Kidney epithelial cell (primary cell): ENCODE data around the gene ZNHIT6. TPM values are rescaled to one million over a fixed set of nuclear protein-coding genes. Genes with fewer than 3 reads are reported as not detected.

Experiments used
- DNase-seq: peaks from one replicate; pipeline ENCODE4 v3.0.0-alpha.2; 2010; ENCODE audit warnings: low read depth
- H3K27me3 ChIP-seq: 2 replicates; pipeline ENCODE4 v1.6.0; 2011; ENCODE audit warnings: low read length; ENCODE audit not compliant: control insufficient read depth, insufficient read depth
- H3K36me3 ChIP-seq: 2 replicates; pipeline ENCODE4 v1.5.1; 2011; ENCODE audit warnings: low read length; ENCODE audit not compliant: control insufficient read depth, insufficient read depth
- H3K4me3 ChIP-seq: 2 replicates; pipeline ENCODE4 v1.5.1; 2011; ENCODE audit warnings: low read depth, mild to moderate bottlenecking, control low read depth, low read length
- CTCF ChIP-seq: IDR thresholded peaks from 2 replicates; pipeline ENCODE4 v1.5.1; 2011; ENCODE audit warnings: mild to moderate bottlenecking, moderate library complexity, low read length, control low read depth, inconsistent platforms; ENCODE audit not compliant: insufficient read depth, poor library complexity, severe bottlenecking
- total RNA-seq: library from RNA; depleted of rRNA; stranded (reverse); fragments of >200 nt; gene quantifications from 2 replicates; pipeline ENCODE4 v1.2.3, GENCODE V29; 2015

Gene ZNHIT6
- total RNA-seq, 1 donor from 2014 or later, result 23.1 TPM

- no peaks in the 10 kb centered on the region for H3K36me3 ChIP-seq
- no peak overlapping the region for H3K4me3 ChIP-seq
- no peaks in the 10 kb centered on the region for H3K27me3 ChIP-seq
- DNase-seq, result no peak
- no peak for TF ChIP-seq CTCF
Measured at GRCh38 chr1:85606414-85606800, 101.8 kb downstream of the ZNHIT6 start.

- no peak for DNase-seq
- Histone ChIP-seq H3K36me3 (no peaks in the 10 kb centered on the region), H3K4me3 (no peak overlapping the region), H3K27me3 (no peaks in the 10 kb centered on the region)
- TF ChIP-seq CTCF, result no peak
Measured at GRCh38 chr1:85605484-85606413, 102.5 kb downstream of the ZNHIT6 start.

GRCh38 chr1:85604298-85604997, 103.8 kb downstream of the ZNHIT6 start:
- Histone ChIP-seq H3K27me3 (no peaks in the 10 kb centered on the region), H3K36me3 (no peaks in the 10 kb centered on the region), H3K4me3 (no peak overlapping the region)
- no peak for DNase-seq
- TF ChIP-seq CTCF, result no peak

GRCh38 chr1:85603086-85603880, 105.0 kb downstream of the ZNHIT6 start:
- no peaks in the 10 kb centered on the region for H3K27me3 ChIP-seq
- H3K4me3 ChIP-seq, result no peak overlapping the region
- no peak for TF ChIP-seq CTCF
- no peaks in the 10 kb centered on the region for H3K36me3 ChIP-seq
- no peak for DNase-seq

- no peak for TF ChIP-seq CTCF
- H3K4me3 ChIP-seq, result no peak overlapping the region
- no peaks in the 10 kb centered on the region for H3K27me3 ChIP-seq
- no peaks in the 10 kb centered on the region for H3K36me3 ChIP-seq
- no peak for DNase-seq
Measured at GRCh38 chr1:85602571-85602970, 105.7 kb downstream of the ZNHIT6 start.
